ENCODE data around the gene NUDT8.
"Not testable (repeated sequence)": the region's sequence is repeated elsewhere in the genome, so short reads cannot be mapped to it uniquely, and the experiment has no call there.

Gene NUDT8, protein sequence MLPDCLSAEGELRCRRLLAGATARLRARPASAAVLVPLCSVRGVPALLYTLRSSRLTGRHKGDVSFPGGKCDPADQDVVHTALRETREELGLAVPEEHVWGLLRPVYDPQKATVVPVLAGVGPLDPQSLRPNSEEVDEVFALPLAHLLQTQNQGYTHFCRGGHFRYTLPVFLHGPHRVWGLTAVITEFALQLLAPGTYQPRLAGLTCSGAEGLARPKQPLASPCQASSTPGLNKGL

DNA sequence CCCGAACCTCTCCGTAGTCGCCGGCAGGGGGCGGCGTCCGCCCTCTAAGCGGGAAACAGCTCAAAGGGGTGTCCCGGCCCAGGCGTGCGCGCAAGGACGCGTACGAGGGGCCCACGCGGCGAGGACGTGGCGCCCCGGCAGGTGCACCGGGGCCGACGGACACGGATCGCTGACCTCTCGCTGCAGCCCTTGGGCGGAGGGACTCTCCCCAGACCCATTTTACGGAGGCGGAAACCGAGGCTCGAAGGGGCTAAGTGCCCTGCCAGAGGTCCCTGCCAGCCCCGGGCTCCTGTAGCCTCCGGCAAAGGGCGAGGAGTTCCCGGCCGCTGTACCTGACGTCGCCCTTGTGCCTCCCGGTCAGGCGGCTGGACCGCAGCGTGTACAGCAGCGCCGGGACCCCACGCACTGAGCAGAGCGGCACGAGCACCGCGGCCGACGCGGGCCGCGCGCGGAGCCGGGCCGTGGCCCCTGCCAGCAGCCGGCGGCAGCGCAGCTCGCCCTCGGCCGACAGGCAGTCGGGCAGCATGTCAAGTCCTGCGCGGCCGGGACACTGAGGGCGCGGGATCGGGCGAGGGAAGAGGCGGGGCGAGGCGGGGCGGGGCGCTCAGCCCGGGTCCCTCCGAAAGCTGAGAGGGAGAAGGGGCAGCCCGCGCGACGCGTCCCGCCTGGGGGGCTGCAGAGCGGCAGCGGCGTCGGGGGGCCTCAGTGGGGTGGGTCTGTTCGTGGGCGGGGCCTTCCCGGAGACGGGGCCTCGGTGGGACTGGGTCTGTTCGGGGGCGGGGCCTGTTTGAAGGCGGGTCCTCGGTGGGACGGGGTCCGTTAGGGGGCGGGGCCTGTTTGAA is at the start of gene NUDT8:
TSS of gene NUDT8 (minus strand) at position 552 of the 842 bp plus-strand sequence. CDS start at position 526, 26 bp downstream.
- DNase-seq = peak; percentile 61

DNA sequence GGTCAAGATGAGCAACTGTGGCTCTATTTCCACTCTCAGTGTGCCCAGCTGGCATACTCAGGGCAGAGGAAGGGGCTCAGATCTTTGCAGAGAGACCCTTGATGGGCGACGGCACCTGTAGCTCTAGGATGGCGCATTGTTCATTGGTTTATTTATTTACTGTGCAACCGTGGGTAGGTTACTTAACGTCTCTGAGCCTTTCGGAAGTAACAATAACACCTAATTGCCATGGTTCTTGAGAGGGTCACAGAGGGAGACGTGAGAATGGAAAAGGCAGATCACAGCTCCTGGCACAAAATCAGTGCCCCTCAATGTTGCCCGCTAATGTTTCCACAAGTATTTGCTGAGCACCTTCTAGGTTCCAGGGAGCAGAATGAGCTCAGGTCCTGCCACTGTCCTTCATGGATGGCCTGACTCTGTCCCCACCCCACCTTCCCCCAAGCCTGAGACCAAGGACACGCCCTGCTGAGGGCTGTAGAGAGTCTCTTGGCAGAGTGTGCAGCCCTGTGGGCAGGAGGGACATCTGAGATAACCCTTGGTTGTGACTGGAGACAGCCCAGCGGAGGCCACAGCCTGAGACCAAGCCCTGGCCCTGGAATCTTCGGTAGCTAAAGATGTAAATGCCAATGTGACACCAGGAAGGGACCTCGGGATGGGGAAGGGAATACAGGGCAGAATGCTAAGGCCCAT is 45.5 kb upstream of the NUDT8 start:
- DNase-seq = no peak

DNA sequence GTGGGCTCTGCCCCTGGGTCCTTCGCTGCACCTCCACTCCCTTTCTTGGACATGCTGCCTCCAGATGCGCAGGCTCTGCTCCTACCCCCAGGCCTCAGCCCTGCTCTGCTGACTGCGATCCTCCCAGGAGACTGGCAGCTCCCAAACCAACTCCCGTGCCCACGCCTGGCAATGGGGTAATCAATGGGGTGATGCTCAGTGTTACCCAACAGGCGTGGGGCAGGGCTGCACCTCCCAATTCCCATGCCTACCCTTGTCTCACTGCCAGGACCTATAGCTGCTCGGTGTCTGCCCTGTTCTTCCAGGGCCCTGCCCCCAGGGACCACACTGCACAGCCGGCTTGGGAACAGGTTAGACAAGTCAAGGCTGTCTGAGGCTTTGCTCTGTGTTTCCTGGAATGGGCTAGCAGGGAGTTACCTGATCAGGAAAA is 44.7 kb upstream of the NUDT8 start, which contains the start of gene ALDH3B2:
TSS of gene ALDH3B2 (minus strand) at position 182 of the 430 bp plus-strand sequence. CDS start 7,688 bp downstream, outside the sequence.
- no peak for DNase-seq

DNA sequence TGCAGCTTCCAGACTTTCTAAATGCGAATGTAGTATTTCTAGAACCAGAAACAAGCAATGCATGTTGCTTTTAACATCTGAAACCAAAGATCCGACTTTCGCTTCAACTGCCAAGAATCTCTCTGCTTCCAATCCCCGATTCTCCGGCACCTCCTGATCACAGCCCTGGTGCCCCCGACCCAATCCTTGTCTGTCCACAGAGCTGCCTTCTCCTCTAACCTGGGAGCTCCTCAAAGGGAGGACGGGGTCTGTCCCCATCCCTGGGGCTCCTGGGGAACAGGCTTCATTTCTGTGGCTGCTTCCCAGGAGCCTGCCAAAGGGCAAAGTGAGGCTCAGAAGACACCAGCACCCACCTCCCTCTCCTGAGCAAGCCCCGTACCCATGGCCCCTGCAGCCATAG is 44.2 kb upstream of the NUDT8 start:
- DNase-seq = no peak

DNA sequence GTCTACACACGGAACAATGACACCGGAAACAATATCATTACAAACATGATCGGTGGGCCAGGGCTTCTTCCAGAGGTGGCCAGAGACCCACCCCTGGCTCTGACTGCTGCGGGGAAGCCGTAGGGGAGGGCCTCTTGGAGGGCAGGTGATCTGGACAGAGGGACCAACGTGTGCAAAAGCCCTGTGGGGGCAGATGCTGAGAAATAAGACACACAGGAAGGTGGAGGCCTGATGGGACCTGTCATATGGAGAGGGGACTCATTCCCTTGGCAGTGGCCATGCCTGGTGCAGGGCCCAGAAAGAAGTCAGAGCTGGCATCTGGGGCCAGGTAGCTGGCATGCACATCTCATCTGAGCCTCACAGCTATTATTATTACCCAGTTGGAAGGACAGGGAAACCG is 43.6 kb upstream of the NUDT8 start:
- DNase-seq = no peak

DNA sequence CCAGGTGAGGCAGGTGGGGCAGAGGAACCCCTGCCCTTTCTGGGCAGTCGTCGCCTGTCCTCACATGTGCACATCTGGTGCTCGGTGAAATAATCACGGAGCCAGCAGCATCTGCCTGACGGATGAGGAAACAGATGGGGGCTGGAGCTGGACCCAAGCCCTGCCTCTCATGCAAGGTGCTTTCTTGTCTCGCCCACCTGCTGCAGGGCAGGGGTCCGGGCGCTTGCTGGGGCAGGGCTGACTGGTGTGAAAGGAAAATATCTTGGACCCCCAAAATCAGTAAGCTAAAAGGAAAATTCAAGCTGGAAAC is 41.4 kb upstream of the NUDT8 start:
- DNase-seq = no peak

DNA sequence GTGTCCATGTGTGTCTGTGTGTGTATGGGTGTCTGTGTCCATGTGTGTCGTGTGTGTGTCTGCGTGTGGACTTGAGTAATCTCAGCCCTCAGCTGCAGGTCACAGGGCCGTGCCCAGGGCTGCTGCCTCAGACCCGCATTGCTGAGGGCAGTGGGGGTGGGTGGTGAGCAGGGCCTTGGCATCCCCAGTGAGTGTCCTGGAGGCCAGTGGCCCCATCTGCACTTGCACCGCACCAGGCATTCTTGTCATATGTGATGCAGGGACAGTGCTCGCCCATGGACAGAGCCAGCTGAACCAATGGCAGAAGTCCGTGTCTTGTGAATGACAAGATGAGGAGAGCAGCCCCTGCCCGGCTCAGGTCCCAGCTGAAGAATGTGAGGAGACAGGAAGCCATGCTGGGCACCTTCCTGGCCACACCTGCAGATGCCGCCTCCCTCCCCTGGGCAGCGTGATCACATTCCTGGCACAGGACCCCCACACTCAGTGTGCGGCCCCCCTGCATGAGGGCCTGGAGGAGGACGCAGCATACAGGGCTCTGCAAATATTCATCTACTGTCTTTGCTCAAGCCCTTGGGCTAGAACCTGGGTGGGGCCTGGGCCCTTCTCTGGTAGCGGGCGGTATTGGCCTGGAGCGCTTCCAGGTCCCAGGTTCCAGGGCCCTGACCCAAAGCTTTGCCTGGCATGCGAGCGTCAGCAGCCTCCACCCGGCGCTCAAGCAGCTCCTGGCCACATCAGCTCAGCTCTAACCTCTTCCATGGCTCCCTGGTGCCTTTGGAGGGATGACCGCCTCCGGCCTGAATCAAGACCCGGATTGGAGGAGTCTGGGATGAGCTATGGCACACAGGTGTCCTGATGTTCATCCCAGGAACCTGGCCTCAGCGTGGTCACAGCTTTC is 40.8 kb upstream of the NUDT8 start:
- no peak for DNase-seq

DNA sequence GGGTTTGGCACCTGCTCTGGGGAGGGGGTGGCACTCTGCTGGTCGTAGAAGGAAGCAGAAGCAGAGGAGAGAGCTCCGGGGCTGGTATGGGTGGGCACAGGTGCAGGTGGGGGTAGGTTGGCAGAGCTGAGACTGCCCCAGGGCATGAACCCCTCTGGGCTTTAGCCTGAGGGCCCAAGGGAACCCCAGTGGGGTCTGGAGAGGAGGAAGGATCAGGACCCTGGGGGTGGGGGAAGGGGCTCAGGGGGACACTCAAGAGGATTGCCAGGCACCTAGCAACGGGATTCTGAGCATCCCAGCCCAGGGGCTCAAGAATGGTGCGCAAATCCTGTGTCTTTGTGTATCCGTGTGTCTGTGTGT is 38.4 kb upstream of the NUDT8 start:
- DNase-seq = no peak

DNA sequence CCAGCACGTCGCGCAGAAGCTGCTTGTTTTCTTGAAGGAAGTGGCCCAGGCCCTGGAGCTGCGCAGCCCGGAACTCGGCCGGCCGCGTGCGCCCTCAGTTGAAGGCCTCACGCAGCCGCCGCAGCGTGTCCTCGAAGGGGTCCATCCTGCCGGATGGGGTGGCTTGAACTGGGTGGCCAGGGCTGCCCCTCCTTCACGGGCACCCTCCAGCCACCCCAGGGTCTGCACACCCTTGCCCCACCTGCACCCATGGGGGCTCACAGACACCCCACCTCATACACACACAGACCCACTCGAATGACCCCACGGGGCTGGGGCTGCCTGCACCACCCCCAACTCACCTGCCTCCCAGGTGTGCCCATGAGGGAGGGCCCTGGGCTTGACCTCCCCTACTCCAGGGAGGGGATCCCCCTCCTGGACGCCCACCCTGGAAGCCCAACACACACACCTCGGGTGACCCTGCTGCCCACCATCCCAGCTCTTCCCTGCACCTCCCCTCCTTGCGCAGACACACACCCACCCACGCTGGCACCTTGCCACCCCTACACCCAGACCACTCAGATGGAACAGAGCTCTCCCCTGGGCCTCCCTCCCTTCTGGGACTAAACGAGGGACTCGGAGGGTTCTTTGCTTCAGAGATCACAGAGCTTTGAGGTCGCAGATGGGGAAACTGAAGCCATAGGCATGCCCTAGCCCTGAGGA is 37.9 kb upstream of the NUDT8 start:
- DNase-seq = no peak

DNA sequence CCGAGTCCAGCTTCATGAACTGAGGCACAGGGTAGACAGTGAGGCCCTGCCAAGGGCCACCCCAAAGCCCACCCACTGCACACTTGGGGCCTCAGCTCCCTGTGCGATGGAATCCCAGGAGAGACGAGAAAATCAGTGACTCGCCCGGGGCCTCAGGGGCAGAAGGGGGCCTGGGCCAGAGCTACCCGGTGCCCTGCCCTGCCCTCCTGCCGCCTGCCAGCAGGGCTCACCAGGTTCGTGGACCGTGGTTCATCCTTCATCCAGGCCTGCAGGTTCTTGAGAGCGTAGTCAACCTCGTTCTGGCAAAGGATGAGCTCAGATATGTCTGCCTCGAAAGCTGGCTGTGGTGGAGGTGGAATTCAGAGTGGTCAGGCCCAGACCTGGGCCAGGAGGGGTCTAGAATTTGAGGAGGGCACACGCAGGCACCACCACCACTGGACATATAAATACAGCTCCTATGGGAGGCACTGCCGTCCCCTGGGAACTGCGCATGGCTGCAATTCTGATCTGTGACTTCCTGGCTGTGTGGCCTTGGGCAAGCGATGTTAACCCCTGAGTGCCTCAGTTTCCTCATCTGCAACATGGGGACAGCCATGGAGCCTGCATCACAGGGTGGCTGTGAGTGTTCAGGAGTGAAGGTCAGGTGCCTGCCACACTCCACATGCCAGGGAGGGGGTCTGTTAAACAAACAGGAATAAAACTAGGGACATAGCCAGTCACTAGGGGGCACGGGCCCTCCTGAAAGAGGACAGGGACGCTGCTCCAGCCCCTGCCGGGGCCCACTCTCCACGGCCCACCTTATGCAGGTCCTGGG is 37.1 kb upstream of the NUDT8 start:
- no peak for DNase-seq

DNA sequence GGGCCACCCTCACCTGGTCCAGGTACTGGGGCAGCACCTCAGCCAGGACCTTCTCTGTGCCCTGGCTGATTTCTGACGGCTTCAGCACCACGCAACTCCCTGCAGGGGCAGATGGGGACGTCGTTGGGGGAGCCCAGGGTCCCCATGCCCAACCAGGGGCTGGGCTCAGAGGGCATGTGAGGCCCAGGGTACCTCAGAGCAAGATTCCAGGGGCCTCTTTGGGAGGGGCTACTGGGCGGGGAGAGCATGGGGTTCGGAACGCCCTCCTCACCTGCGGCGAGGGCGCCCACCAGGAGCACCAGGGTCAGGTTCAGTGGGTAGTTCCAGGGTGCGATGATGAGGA is 36.5 kb upstream of the NUDT8 start:
- no peak for DNase-seq

DNA sequence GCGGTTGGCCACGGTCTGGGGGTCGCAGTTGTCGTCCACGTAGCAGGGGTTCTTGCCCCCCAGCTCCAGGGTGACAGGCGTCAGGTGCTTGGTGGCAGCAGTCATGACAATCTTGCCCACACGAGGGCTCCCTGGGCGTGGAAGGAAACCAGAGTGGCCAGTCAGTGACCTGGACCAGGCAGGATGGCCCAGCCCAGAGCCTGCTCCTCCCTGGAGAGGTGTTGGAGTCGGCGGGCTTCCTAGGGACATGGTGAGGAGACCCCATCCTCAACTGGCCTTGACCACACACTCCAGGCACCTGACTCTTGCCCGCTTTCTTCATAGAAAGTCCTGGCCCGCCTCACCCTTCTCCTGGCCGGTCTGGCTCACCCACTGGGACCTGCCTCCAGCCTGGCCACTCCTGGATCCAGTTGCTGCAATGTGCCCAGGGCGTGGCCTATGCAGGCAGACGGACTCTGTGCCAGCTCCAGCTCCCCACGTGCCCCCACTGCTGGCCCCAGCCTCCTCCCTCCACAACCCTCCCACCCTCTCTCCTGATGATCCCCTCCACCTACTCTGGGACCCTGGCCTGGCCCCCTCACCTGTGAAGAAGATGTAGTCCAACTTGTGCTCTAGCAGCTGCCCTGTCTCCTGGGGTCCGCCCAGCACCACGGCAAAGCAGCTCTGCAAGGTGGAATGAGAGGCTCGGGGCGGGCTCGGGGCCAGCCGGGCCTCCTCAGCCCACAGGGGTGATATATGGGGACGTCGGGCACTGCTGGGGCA is 36.0 kb upstream of the NUDT8 start:
- DNase-seq = no peak

DNA sequence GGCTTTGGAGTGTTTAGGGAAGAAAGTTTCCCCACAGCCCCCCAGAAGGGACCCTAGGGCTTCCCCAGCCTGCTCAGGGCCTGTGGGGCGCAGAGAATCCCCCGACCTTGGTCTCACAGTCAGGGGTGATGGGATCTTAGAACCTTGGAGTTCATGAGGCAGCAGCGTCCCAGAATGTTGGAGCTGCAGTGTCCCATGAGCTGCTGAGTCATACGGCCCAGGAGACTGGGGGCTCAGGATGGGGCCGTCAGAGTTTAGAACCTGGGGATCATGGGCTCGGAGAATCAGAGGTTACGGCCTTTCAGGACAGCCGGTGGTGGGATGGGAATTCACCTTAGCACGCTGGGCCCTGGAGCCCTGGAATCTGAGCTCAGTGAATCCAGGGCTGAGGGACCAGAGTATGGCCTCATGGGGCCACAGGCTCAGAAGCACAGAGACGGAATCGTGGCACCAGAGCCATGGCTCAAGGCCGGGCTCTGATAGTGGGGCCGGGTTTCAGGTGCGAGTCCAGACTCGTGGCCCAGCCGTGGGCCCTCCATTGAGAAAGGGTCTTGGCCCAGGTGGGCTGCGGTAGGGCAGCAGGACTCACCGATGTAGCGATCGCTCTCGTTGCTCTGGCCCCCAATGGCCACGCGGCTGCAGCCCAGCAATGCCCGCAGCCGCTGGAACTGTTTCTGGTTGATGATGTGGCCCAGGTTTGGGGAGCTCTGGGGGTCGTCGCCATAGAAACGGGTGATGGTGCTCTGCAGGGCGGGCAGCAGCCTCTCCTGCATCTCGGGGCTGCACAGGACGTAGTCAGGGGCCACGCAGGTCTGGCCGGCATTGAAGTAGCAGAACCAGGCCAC is 35.2 kb upstream of the NUDT8 start:
- DNase-seq = no peak

DNA sequence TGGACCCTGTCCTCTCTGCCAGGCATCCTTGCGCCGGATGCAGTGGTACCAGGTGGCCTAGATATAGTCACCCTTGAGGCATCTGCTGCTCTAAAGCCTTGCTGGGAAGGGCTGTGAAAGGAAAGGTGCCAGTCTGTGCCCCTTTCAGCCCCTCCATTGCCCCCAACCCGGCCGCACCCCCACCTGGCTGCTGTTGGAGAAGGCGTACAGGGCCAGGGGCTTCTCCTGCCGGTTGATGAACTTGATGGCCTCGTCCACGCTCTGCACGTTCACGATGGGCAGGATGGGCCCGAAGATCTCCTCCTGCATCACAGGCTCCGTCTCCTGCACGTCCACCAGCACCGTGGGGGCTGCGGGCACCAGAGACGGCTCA is 34.5 kb upstream of the NUDT8 start:
- DNase-seq = no peak

DNA sequence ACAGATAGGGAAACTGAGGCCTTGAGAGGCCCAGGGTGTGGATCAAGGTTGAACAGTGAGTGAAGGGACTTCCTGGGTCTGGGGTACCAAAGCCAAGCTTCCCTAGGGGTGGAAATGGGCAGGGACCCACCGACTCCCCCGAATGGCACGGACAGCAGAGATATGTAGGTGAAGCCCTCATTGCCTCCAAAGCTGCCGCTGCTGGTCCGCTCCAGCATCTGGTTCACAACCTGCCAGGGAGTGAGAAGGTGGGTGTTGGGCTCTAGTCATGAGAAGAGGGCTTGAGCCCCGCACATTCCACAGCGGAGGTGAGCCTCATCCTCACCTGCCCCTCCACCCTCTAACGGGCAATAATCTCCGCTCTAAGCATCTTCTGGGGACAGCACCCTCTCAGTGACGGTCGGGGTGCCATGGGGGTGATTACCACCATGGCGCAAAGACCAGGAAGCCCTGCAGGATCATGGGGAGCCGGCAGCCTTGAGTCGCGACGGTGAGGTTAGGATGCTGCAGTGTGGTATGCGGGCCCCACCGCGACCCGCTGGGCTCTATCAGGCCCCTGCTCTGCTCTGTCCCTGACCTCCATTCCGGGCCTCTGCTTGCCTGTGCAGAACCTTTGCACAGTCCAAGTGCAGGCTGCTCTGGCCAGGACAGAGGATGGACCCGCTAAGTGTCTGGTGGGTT is 33.9 kb upstream of the NUDT8 start:
- DNase-seq = no peak

DNA sequence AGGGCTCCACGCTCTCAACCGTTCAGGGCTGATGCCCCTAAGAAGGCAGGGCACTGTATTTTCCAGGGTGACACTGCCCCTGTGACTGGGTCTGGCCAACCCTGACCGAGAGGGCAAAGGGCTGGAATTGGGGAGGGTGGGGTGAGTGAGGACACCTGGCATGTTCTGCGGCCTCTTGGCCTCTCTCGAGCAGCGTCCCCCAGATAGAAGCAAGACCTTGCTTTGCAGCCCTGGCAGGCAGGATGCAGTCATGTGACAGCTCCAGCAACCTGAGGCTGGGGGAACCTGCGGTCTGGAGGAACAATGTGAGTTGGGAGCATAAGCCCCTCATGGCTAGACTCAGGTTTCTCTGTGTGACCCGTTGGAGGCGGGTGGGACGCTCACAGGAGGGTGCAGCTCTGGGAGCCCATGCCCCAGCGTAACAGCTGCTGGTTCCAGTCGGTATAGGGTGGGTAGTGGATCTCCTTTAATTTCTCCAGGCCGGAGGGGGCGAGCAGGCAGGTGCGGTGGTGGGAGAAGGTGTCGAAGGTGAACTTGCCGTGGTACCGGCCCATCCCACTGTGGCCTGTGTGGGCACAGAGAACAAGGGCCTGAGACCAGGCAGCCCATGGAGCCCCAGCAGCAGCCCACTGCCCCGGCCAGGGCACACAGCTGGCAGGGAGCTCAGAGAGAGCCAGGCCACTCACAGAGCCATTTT is 33.2 kb upstream of the NUDT8 start:
- DNase-seq = no peak

DNA sequence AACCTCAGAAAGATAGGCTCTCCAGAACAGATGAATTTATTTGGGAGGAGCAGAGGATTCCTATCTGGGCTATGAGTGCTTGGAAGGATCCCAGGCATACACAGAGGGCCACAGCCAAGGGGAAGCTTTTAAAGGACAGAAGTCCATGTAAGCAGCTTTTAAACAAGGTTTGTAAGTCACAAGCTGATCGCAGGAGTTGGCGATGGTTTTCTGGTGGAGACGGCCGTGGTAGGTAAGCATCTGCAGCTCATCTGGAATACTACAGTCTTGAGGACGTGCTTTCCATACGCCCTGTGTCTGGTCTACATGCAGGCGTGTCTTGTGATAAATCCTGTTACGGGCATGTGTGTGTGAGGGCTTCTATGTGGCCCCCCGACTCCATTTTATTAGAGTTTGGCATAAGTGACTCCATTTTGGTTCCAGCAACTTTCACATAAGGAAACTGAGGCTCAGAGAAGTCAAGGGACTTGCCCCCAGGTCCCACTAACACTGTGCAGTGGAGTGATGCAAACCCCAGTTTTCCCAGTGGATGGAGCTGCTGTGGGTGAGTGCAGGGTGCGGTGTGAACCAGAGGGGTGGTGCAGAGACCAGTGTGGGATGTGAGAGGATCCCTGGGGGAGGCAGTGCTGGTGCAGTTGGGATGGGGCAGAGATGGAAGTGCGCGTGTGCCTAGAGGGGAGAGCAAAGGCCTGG is 32.6 kb upstream of the NUDT8 start:
- no peak for DNase-seq

DNA sequence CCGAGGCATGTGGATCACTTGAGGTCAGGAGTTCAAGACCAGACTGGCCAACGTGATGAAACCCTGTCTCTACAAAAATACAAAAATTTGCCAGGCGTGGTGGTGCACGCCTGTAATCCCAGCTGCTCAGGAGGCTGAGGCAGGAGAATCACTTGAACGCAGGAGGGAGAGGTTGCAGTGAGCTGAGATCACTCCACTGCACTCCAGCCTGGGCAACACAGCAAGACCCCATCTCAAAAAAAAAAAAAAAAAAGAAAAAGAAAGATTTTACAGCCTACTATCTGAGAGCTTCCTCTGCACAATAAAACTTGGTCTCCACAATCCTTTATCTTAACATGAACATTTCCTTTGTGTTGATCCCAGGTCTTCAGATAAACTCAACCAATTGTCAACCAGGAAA is 31.0 kb upstream of the NUDT8 start:
- not testable (repeated sequence) for DNase-seq

All from NCI-H226 (cell line).